Panc1 (cell line): ENCODE measurements around the gene CCDC85A. TPM values are rescaled to one million over a fixed set of nuclear protein-coding genes. Genes with fewer than 3 reads are reported as not detected.

Source experiments
- ATAC-seq: fragments of 200-7000 bp; cut with Tn5 transposase; 2 replicates; pipeline ENCODE4 v1.9.1; 2020; ENCODE audit warnings: mild to moderate bottlenecking, moderate library complexity
- BruUV-seq: library from RNA; stranded (reverse); fragments of 400-500 nt; replicated peaks from 2 replicates; lab custom pipeline; 2021; lab: Mats Ljungman, UMichigan
- CTCF ChIA-PET: fragments of 300-600 bp; sonication (Branson Sonifier 250); formaldehyde crosslinking; loops from one replicate; lab custom pipeline; 2022; ENCODE audit warnings: antibody characterized with exemption; lab: Charles Lee
- POLR2A ChIA-PET: fragments of 300-600 bp; sonication (Branson Sonifier 250); formaldehyde crosslinking; loops from one replicate; lab custom pipeline; 2022; ENCODE audit warnings: antibody characterized with exemption; lab: Charles Lee
- DNase-seq: peaks from one replicate; pipeline ENCODE4 v3.0.0-alpha.2; 2010; ENCODE audit warnings: low read depth, low spot score
- H3K27ac ChIP-seq: 2 replicates; pipeline ENCODE4 v1.5.1; 2011; ENCODE audit warnings: mild to moderate bottlenecking, low read length, inconsistent platforms
- H3K27me3 ChIP-seq: fragments of 200-500 bp; sonication (Bioruptor generic); 2 replicates; pipeline ENCODE4 v1.6.0; 2014; ENCODE audit warnings: low read length, inconsistent platforms; ENCODE audit not compliant: control insufficient read depth, insufficient read depth
- H3K36me3 ChIP-seq: fragments of 200-500 bp; sonication (Bioruptor generic); 2 replicates; pipeline ENCODE4 v1.5.1; 2014; ENCODE audit warnings: inconsistent platforms, mild to moderate bottlenecking, low read length, moderate library complexity; ENCODE audit not compliant: control insufficient read depth, insufficient read depth
- H3K4me1 ChIP-seq: 2 replicates; pipeline ENCODE4 v1.5.1; 2011; ENCODE audit warnings: inconsistent platforms, mild to moderate bottlenecking, low read length, moderate library complexity; ENCODE audit not compliant: control insufficient read depth, insufficient read depth
- H3K4me3 ChIP-seq, 2 experiments: 2 replicates each; pipeline ENCODE4 v1.5.1; 2011 to 2012; ENCODE audit warnings: low read depth in 2 of 2, low read length in 2 of 2, mild to moderate bottlenecking in 2 of 2, inconsistent platforms in 1 of 2, moderate library complexity in 1 of 2
- H3K9me3 ChIP-seq: fragments of 200-500 bp; sonication (Bioruptor generic); 2 replicates; pipeline ENCODE4 v1.5.1; 2014; ENCODE audit warnings: low read depth, mild to moderate bottlenecking, inconsistent platforms, low read length, moderate library complexity; ENCODE audit not compliant: control insufficient read depth, insufficient read depth
- POLR2AphosphoS5 ChIP-seq: IDR thresholded peaks from 2 replicates; pipeline ENCODE4 v1.6.1; 2012; ENCODE audit warnings: mild to moderate bottlenecking, low read depth, low read length, moderate library complexity
- REST ChIP-seq, 2 experiments: IDR thresholded peaks; 2 replicates each; pipeline ENCODE4 v1.6.1; 2011 to 2012; ENCODE audit warnings: low read depth in 2 of 2, control low read depth in 1 of 2, low read length in 1 of 2, mild to moderate bottlenecking in 1 of 2, moderate library complexity in 1 of 2; ENCODE audit not compliant: insufficient read depth in 1 of 2
- SIN3A ChIP-seq: IDR thresholded peaks from 2 replicates; pipeline ENCODE4 v1.6.1; 2012; ENCODE audit warnings: low read depth, mild to moderate bottlenecking, low read length, moderate library complexity, borderline replicate concordance; ENCODE audit not compliant: insufficient read depth
- TCF7L2 ChIP-seq: IDR thresholded peaks from 2 replicates; pipeline ENCODE4 v1.6.1; 2011; ENCODE audit warnings: mild to moderate bottlenecking, low read depth, low read length, inconsistent platforms
- in situ Hi-C: cut with HindIII; loops from 2 replicates; pipeline ENCODE4 v1.10.0; 2016; ENCODE audit warnings: low sequenced_read_pairs, low pct_unique_long_range_greater_than_20kb
- intact Hi-C: fragments of 100-400 bp; cut with micrococcal nuclease; formaldehyde crosslinking; loops from one replicate; pipeline ENCODE4 v1.10.0; 2022; ENCODE audit not compliant: unreplicated experiment
- total RNA-seq: library from RNA; stranded (reverse); gene quantifications from one replicate; pipeline ENCODE4 v1.2.1, GENCODE V29; 2021; ENCODE audit not compliant: unreplicated experiment
- TF ChIP-seq, protein P1 (sequence below): fragments of 450-650 bp; IDR thresholded peaks from 2 replicates; pipeline ENCODE4 v1.5.1; 2017; ENCODE audit warnings: mild to moderate bottlenecking

Gene CCDC85A
- total RNA-seq, 1 experiment from 2014 or later, result 0.05 TPM

GRCh38 chr2:56364902-56365301, 181.1 kb downstream of the CCDC85A start:
- Histone ChIP-seq H3K9me3 (no peaks in the 10 kb centered on the region), H3K27ac (no peak overlapping the region), H3K4me3 (no peak overlapping the region), H3K27me3 (no peaks in the 10 kb centered on the region), H3K4me1 (no peaks in the 10 kb centered on the region), H3K36me3 (no peaks in the 10 kb centered on the region)
- intact Hi-C loops (no loop called here), in situ Hi-C loops (no loop called here)
- POLR2A ChIA-PET, result no interaction called here
- no peak for DNase-seq
- BruUV-seq, result no TSS peak
- TF ChIP-seq, protein P1, sequence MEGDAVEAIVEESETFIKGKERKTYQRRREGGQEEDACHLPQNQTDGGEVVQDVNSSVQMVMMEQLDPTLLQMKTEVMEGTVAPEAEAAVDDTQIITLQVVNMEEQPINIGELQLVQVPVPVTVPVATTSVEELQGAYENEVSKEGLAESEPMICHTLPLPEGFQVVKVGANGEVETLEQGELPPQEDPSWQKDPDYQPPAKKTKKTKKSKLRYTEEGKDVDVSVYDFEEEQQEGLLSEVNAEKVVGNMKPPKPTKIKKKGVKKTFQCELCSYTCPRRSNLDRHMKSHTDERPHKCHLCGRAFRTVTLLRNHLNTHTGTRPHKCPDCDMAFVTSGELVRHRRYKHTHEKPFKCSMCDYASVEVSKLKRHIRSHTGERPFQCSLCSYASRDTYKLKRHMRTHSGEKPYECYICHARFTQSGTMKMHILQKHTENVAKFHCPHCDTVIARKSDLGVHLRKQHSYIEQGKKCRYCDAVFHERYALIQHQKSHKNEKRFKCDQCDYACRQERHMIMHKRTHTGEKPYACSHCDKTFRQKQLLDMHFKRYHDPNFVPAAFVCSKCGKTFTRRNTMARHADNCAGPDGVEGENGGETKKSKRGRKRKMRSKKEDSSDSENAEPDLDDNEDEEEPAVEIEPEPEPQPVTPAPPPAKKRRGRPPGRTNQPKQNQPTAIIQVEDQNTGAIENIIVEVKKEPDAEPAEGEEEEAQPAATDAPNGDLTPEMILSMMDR, result no peak
- no peak for TF ChIP-seq SIN3A
- TF ChIP-seq TCF7L2, result no peak
- TF ChIP-seq REST (IDR thresholded peaks at IDR 0.05; ENCODE audit: insufficient read depth in 1 of 2, low read depth in 2 of 2, low read length in 1 of 2), result no peak
- TF ChIP-seq POLR2AphosphoS5, result no peak
- ATAC-seq, result no peak
- CTCF ChIA-PET, result no interaction called here

GRCh38 chr2:56369316-56369715, 185.5 kb downstream of the CCDC85A start:
- Histone ChIP-seq H3K4me1 (no peaks in the 10 kb centered on the region), H3K27me3 (no peaks in the 10 kb centered on the region), H3K9me3 (no peaks in the 10 kb centered on the region), H3K27ac (no peak overlapping the region), H3K36me3 (no peaks in the 10 kb centered on the region), H3K4me3 (no peak overlapping the region)
- TF ChIP-seq SIN3A, result no peak
- no peak for TF ChIP-seq POLR2AphosphoS5
- no peak for TF ChIP-seq TCF7L2
- ChIA-PET CTCF (no interaction called here), POLR2A (no interaction called here)
- ATAC-seq, result no peak
- in situ Hi-C loops (no loop called here), intact Hi-C loops (no loop called here)
- no peak for DNase-seq
- BruUV-seq, result no TSS peak

DNA sequence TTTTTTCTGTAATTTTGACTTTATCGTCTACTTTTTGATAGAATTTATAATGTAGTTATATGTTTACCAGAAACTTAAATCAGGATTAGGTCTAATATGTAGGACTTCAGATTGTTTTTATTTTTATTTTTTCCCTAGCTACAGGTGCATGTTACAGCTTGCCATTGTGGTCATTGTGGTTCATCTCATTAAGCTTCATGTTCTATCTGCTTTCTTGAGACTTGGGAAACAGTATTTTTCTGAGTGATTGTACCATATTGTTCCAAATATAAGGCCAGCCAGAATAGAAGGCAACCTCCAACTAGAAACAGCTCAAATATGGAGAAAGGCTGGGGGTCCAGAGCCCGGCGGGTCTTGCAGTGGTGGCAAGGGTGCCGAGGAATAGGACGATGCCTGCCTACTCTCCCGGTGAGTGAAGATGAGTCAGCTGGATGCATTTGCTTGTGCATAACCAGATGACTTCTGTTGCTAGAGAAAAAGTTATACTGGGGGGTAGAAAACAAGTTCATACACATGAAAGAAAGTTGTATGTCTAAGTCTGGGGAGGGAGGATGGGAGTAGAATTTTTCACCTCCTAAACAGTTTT, 188.4 kb downstream of the CCDC85A start:
- CTCF ChIA-PET, result no interaction called here
- no peak overlapping the region for H3K27ac ChIP-seq
- H3K9me3 ChIP-seq, result no peaks in the 10 kb centered on the region
- H3K4me1 ChIP-seq, result no peaks in the 10 kb centered on the region
- intact Hi-C loops, result no loop called here
- H3K4me3 ChIP-seq, result no peak overlapping the region
- H3K36me3 ChIP-seq, result no peaks in the 10 kb centered on the region
- no TSS peak for BruUV-seq
- POLR2A ChIA-PET, result no interaction called here
- DNase-seq (no peak), ATAC-seq (no peak)
- H3K27me3 ChIP-seq, result no peaks in the 10 kb centered on the region
- in situ Hi-C loops, result no loop called here
- TF ChIP-seq POLR2AphosphoS5 (no peak), REST (IDR thresholded peaks at IDR 0.05; ENCODE audit: insufficient read depth in 1 of 2, low read depth in 2 of 2, low read length in 1 of 2) (no peak), TCF7L2 (no peak), SIN3A (no peak)
- TF ChIP-seq, protein P1, result no peak
